Right atrium auricular region (tissue), 2 donors: ENCODE measurements around the gene KLHDC3. TPM values are rescaled to one million over a fixed set of nuclear protein-coding genes. Genes with fewer than 3 reads are reported as not detected.

Experiments
- DNase-seq: peaks from one replicate; pipeline ENCODE4 v3.0.0-alpha.2; 2019; ENCODE audit warnings: low spot score
- H3K27ac ChIP-seq, 2 donors: fragments of 200-600 bp; sonication (generic); 1 replicate in 1 of 2; 2 replicates in 1 of 2; pipeline ENCODE4 v1.5.1; 2016 to 2019
- H3K27me3 ChIP-seq, 2 donors: fragments of 200-600 bp; sonication (generic); one replicate each; pipeline versions ENCODE4 v1.5.1 to v1.6.0; 2017 to 2019
- H3K36me3 ChIP-seq: fragments of 200-600 bp; sonication (generic); one replicate; pipeline ENCODE4 v1.5.1; 2016
- H3K4me1 ChIP-seq, 2 donors: fragments of 200-600 bp; sonication (generic); one replicate each; pipeline versions ENCODE4 v1.5.1 to v1.6.0; 2017 to 2019
- H3K4me3 ChIP-seq, 2 donors: fragments of 200-600 bp; sonication (generic); 1 replicate in 1 of 2; 2 replicates in 1 of 2; pipeline ENCODE4 v1.5.1; 2017 to 2019; ENCODE audit warnings: mild to moderate bottlenecking in 1 of 2, moderate library complexity in 1 of 2
- H3K9me3 ChIP-seq, 2 donors: fragments of 200-600 bp; sonication (generic); one replicate each; pipeline ENCODE4 v1.5.1; 2019
- total RNA-seq, 2 donors: library from RNA; depleted of rRNA; stranded (reverse); fragments of >200 nt; gene quantifications; one replicate each; pipeline ENCODE4 v1.1.0, GENCODE V29; 2016
- TF ChIP-seq, protein P1 (sequence below), 2 donors: fragments of 200-600 bp; sonication (generic); IDR thresholded peaks; one replicate each; pipeline ENCODE4 v1.5.1; 2019; ENCODE audit warnings: antibody characterized with exemption in 2 of 2

The KLHDC3 gene
- total RNA-seq, 2 donors from 2014 or later, result 122 to 153 TPM

GRCh38 chr6:43007126-43007525 is 6.9 kb upstream of the KLHDC3 start:
- Histone ChIP-seq H3K36me3 (peaks cover 64% of the 10 kb centered on the region), H3K4me1 (peaks cover 0 to 8% of the 10 kb centered on the region in 2 donors), H3K9me3 (no peaks in the 10 kb centered on the region), H3K27ac (no peak overlapping the region), H3K27me3 (no peaks in the 10 kb centered on the region), H3K4me3 (no peak overlapping the region)
- DNase-seq, result no peak
- TF ChIP-seq, protein P1, sequence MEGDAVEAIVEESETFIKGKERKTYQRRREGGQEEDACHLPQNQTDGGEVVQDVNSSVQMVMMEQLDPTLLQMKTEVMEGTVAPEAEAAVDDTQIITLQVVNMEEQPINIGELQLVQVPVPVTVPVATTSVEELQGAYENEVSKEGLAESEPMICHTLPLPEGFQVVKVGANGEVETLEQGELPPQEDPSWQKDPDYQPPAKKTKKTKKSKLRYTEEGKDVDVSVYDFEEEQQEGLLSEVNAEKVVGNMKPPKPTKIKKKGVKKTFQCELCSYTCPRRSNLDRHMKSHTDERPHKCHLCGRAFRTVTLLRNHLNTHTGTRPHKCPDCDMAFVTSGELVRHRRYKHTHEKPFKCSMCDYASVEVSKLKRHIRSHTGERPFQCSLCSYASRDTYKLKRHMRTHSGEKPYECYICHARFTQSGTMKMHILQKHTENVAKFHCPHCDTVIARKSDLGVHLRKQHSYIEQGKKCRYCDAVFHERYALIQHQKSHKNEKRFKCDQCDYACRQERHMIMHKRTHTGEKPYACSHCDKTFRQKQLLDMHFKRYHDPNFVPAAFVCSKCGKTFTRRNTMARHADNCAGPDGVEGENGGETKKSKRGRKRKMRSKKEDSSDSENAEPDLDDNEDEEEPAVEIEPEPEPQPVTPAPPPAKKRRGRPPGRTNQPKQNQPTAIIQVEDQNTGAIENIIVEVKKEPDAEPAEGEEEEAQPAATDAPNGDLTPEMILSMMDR (IDR thresholded peaks at IDR 0.05), result no peak

DNA sequence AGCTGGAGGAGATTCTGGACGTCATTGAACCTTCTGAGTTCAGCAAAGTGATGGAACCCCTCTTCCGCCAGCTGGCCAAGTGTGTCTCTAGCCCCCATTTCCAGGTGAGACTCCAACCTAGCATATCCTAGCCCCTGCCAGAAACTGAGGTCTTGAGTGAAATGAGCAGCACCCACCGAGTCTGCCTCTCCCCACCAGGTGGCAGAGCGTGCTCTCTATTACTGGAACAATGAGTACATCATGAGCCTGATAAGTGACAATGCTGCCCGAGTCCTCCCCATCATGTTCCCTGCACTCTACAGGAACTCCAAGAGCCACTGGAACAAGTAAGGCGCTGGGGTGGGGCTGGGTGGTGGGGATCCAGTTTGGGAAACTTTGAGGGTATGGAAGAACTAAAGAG is 4.9 kb upstream of the KLHDC3 start:
- no peaks in the 10 kb centered on the region for H3K9me3 ChIP-seq
- H3K4me3 ChIP-seq, result no peak overlapping the region
- H3K36me3 ChIP-seq, result peaks cover 59% of the 10 kb centered on the region
- TF ChIP-seq, protein P1 (IDR thresholded peaks at IDR 0.05), result peak in 1 of 2 donors; percentile 63
- no peaks in the 10 kb centered on the region for H3K27me3 ChIP-seq
- peaks cover 0 to 22% of the 10 kb centered on the region in 2 donors for H3K4me1 ChIP-seq
- H3K27ac ChIP-seq, result peak overlapping the region in 1 of 2 donors; percentile 50
- no peak for DNase-seq

GRCh38 chr6:43011207-43011606 is 2.8 kb upstream of the KLHDC3 start:
- DNase-seq, result no peak
- H3K36me3 ChIP-seq, result peaks cover 55% of the 10 kb centered on the region
- H3K4me1 ChIP-seq, result peaks cover 0 to 39% of the 10 kb centered on the region in 2 donors

DNA sequence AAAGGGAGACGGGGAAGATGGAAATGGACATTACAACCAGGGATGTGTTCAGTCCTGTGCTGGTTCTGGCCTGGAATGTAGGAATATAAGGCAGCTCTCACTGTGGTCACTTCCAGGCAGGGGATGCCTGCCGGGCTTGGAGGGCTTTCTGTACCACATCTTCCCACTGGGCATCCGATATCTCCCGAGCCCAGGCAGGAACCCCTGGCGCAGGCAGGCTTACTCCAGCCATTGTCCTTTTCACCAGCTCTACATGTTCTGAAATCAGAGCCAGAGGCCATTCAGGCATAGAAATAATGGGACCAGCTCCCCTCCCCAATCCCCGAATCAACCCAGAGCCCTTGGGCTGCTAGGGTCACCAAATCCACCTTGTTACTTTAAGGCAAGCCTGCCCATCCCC is 1.7 kb upstream of the KLHDC3 start:
- peaks cover 48% of the 10 kb centered on the region for H3K36me3 ChIP-seq
- no peaks in the 10 kb centered on the region for H3K27me3 ChIP-seq
- H3K9me3 ChIP-seq, result no peaks in the 10 kb centered on the region
- no peak for DNase-seq
- TF ChIP-seq, protein P1 (IDR thresholded peaks at IDR 0.05), result no peak
- peaks cover 0 to 48% of the 10 kb centered on the region in 2 donors for H3K4me1 ChIP-seq
- H3K4me3 ChIP-seq, result no peak overlapping the region
- H3K27ac ChIP-seq, result no peak overlapping the region

More at GRCh38 chr6:43011207-43011606, 2.8 kb upstream of the KLHDC3 start:
- Histone ChIP-seq H3K27me3 (no peaks in the 10 kb centered on the region), H3K27ac (no peak overlapping the region), H3K4me3 (no peak overlapping the region), H3K9me3 (no peaks in the 10 kb centered on the region)
- TF ChIP-seq, protein P1 (IDR thresholded peaks at IDR 0.05), result no peak

GRCh38 chr6:43013097-43013842 is 779 bp upstream of the KLHDC3 start:
- H3K36me3 ChIP-seq, result peaks cover 46% of the 10 kb centered on the region
- peak overlapping the region; percentile 75 to 88 for H3K27ac ChIP-seq
- no peaks in the 10 kb centered on the region for H3K9me3 ChIP-seq
- TF ChIP-seq, protein P1 (IDR thresholded peaks at IDR 0.05), result no peak
- no peaks in the 10 kb centered on the region for H3K27me3 ChIP-seq
- no peak for DNase-seq
- H3K4me1 ChIP-seq, result peaks cover 0 to 57% of the 10 kb centered on the region in 2 donors
- peak overlapping the region; percentile 66 to 77 for H3K4me3 ChIP-seq
